Measurements from ENCODE around the gene SUPT5H.
A peak's percentile ranks its signal among the peaks of the same experiment; 100 is the strongest.

Gene SUPT5H

DNA sequence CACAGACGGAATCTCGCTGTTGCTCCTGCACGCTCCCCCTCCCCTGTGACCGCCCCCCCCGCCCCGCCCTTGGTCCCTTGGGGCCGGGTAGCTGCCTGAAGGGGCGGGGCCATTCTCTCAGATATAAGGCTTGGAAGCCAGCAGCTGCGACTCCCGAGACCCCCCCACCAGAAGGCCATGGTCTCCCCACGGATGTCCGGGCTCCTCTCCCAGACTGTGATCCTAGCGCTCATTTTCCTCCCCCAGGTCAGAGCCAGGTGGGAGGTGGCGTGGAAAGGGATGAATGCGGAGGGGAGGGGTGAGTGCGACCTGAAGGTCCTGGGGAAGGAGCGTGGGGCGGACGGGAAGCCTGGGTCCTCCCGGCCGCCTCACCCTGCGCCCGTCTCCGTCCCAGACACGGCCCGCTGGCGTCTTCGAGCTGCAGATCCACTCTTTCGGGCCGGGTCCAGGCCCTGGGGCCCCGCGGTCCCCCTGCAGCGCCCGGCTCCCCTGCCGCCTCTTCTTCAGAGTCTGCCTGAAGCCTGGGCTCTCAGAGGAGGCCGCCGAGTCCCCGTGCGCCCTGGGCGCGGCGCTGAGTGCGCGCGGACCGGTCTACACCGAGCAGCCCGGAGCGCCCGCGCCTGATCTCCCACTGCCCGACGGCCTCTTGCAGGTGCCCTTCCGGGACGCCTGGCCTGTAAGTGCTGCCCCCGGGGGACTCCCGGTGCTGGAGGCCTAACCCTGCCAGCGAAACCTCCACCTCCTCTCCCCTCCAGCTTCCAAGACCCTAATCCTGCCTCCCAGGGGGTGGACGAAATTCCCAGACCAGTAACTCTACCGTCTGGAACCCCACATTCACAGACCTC is 53.6 kb downstream of the SUPT5H start, which contains the start of gene DLL3:
Gene DLL3, plus strand, starts transcription at position 150 of the 845 bp plus-strand sequence. Its CDS starts 28 bp downstream, at position 178.
- peak; percentile 37 for DNase-seq

DNA sequence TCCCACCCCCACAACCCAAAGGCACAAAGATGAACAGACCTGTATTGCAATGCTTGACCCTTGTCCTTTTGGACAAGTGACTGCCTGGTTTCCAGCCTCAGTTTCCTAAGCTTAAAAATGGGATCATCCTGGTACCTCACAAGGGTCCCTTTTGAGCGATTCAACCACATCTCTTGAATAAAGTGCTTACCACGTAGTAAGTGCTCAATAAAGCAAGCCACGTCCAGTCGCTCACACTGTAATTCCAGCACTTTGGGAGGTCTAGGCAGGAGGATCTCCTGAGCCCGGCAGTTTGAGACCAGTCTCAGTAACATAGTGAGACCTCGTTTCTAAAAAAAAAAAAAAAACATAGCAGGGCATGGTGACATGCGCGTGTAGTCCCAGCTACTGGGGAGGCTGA is 54.5 kb downstream of the SUPT5H start:
- DNase-seq = no peak

DNA sequence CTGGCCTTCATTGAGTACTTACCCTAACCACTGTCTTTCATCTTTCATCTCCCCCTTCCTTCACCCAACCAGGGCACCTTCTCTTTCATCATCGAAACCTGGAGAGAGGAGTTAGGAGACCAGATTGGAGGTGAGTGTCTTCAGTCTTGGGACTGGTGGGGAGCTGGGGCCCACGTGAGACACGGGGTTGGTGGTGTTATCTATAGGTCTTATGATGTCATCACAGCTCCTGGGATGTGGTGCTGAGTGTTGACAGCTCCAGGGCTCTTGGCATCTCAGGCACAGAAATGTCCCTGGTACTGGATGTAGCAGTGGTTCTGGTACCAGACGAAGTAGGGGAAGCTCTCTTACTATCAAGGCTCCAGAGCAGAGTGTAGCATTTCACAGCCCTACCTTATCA is 55.2 kb downstream of the SUPT5H start:
- DNase-seq = no peak

DNA sequence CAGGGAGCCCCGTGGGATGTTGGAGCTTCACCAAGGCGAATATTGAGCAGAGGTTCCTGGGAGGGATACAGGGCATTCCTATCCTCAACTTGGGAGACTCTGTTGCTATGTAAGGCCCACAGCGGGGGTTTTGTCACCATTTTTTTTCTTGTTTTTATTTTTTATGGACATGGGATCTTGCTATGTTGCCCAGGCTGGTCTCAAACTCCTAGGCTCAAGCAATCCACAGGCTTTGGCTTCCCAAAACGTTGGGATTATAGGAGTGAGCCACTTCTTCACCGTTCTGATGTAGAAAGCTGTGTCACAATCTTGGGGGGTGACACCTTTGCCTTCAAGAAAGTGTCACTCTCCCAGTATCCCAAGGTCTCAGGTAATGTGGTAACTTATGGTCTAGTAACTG is 56.0 kb downstream of the SUPT5H start:
- no peak for DNase-seq

DNA sequence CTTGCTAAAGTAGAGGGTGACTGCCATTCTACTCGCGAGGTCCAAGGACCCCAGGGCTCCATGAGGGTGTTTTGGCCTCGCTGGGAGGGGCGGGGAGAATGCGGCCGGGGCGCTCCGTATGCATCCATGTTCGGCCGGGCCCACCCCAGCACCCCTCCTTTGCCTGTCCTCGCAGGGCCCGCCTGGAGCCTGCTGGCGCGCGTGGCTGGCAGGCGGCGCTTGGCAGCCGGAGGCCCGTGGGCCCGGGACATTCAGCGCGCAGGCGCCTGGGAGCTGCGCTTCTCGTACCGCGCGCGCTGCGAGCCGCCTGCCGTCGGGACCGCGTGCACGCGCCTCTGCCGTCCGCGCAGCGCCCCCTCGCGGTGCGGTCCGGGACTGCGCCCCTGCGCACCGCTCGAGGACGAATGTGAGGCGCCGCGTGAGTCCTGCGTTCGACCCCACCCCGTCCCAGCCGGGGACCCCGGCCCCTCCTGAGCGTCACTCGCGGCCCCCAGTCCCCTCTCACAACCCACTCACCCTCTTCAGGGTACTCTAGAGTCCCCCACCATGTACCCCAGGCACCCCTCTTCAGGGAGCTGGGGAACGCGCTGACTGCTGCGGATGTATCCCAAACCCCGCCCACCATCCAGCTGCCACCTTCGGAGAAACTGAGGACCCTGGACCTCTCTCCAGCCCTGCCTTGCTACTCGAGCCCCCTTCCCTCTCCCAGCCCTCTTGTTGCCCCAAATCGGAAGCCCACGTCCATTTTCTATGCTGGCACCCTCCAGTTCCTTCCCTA is 57.4 kb downstream of the SUPT5H start:
- DNase-seq = peak; percentile 84

DNA sequence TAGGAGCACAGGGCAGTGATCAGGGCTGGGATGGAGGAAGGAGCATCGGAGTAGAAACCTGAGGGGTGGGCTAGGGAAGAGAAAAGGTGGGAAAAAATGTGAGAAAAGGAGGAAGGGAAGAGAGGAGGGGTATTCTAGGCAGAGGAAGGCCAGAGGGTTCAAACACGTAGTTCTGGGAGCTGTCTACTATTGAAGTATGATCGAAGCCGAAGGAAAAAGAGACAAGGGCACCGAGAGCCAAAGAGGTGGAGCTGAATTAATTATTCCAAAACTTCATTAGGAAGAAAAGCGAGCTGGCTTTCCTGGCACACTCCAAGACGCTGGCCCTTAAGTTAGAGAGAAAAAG is 61.2 kb downstream of the SUPT5H start:
- no peak for DNase-seq

DNA sequence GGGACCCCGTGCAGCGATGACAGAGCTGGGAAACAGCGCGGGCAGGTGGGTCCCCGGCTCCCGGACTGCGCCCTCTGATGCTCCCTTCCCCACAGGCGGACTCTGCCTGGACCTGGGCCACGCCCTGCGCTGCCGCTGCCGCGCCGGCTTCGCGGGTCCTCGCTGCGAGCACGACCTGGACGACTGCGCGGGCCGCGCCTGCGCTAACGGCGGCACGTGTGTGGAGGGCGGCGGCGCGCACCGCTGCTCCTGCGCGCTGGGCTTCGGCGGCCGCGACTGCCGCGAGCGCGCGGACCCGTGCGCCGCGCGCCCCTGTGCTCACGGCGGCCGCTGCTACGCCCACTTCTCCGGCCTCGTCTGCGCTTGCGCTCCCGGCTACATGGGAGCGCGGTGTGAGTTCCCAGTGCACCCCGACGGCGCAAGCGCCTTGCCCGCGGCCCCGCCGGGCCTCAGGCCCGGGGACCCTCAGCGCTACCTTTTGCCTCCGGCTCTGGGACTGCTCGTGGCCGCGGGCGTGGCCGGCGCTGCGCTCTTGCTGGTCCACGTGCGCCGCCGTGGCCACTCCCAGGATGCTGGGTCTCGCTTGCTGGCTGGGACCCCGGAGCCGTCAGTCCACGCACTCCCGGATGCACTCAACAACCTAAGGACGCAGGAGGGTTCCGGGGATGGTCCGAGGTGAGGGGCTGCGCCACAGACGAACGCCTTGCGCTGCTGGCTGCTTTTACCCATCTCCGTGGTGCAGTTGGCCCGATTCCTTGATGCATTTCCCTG is 61.7 kb downstream of the SUPT5H start:
- peak; percentile 50 for DNase-seq

DNA sequence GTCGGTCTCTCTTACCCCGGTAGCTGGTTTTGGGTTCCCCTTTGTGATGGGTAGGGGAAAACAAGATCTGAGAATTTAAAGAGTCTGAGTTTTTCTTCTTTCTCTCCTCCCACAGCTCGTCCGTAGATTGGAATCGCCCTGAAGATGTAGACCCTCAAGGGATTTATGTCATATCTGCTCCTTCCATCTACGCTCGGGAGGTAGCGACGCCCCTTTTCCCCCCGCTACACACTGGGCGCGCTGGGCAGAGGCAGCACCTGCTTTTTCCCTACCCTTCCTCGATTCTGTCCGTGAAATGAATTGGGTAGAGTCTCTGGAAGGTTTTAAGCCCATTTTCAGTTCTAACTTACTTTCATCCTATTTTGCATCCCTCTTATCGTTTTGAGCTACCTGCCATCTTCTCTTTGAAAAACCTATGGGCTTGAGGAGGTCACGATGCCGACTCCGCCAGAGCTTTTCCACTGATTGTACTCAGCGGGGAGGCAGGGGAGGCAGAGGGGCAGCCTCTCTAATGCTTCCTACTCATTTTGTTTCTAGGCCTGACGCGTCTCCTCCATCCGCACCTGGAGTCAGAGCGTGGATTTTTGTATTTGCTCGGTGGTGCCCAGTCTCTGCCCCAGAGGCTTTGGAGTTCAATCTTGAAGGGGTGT is 62.5 kb downstream of the SUPT5H start:
- DNase-seq = no peak

DNA sequence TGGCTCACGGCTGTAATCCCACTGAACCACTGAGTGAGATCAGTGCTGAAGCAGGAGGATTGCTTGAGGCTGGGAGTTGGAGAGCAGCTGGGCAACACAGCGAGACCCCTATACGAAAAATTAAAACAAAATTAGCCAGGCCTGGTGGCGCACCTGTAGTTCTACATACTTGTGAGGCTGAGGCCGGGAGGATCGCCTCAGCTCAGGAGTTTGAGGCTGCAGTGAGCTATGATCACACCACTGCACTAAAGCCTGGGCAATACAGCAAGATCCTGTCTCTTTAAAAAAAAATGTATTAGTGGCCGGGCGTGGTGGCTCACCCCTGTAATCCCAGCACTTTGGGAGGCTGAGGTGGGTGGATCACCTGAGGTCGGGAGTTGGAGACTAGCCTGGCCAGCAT is 63.2 kb downstream of the SUPT5H start:
- DNase-seq = no peak

DNA sequence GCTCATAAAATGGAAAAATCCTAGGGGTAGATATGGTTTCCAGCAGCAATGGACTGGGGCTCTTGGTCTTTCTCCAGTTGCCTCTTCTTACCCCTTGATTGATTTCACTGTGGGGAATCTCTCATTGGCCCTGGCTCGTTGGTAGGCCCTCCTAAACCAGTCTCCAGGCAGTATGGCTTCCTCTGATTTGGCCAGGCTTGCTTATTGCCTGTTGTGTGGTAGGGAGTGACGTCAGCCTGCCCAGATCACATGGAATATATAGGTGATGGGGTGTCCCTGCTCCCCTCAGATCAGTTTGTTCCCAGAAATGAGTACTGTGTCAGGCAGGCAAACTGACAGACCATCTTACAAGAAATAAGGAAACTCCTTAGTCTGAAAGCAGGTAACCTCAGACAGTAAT is 63.9 kb downstream of the SUPT5H start:
- no peak for DNase-seq

DNA sequence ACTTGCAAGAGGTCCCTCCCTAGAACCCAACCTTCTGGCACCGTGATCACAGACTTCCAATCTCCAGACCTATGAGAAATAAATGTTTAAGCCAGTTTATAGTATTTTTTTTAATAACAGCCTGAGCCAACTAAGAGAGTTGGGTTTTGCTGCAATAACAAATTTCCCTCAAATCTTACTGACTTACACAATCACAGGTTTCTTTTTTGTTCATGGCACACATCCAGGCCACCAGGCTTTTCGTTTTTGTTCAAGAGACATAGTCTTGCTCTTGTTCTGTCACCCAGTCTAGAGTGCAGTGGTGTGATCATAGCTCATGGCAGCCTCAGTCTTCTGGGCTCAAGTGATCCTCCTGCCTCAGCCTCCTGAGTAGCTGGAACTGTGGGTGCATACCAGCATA is 67.6 kb downstream of the SUPT5H start:
- DNase-seq = no peak

DNA sequence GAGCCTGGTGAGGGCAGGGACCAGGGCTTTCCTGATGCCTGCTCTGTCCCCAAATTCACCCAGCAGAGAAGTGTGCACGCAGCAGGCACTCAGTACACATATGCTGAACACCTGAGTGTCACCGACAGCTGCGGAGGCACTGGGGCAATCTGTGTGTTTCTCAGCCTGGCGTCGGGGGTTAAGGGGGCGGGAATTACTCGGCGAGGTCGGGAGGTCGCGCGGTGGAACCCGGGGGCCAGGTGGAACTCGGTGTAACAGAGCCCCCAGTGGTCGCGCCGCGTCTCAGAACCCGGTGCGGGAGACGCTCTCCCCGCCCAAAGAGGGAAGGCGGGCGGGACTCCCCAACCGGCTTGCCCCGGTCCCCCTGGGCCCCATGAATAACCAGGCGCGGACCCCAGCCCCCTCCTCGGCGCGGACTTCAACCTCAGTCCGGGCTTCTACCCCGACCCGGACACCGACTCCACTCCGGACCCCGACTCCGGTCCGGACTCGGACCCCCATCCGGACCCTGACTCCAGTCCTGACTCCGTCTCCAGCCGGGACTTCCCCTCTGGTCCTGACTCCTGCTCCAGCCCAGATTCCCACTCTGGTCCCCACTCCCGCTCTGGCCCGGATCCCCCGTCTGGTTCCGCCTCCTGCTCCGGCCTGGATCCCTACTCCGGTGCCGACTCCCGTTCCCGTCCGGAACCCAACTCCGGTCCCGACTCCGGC is 69.6 kb downstream of the SUPT5H start, which contains the start of gene SELENOV:
Gene SELENOV, plus strand, starts transcription at position 300 of the 711 bp plus-strand sequence. Its CDS starts 74 bp downstream, at position 374.
- DNase-seq = peak; percentile 38

DNA sequence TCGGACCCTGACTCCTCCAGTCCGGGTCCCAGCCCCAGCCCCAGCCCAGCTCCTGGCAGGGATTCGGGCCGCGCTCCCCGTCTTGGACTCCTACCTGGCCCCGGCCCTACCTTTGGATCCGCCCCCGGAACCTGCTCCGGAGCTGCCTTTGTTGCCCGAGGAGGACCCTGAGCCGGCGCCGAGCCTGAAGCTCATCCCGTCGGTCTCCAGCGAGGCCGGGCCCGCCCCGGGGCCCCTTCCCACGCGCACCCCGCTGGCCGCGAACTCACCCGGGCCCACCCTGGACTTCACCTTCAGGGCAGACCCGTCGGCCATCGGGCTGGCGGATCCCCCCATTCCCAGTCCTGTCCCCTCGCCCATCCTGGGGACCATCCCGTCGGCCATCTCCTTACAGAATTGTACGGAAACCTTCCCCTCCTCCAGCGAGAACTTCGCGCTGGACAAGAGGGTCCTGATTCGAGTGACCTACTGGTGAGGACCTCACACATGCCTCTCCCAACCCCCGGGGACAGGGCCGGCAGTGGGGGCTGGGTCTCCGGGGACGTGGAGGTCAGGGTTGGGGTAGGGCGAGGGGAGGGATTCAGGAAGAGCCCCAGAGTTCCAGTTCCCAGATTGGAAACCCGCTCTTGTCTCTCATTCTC is 70.3 kb downstream of the SUPT5H start:
- peak; percentile 48 for DNase-seq

DNA sequence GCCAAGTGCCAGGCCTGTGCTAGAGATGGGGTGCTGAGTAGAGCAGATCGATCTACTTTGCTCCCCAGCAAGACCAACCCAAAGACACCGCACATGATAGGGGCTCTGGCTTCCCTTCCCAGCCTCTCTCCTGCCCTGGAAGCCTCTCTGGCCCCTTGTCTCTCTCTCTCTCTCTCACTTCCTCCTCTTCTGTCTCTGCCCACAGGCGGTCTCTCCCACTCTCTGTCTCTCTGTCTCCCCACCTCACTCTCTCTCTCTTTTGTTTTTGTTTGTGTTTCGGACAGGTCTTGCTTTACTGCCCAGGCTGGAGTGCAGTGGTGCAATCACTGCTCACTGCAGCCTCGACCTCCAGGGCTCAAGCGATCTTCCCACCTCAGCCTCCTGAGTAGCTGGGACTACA is 70.9 kb downstream of the SUPT5H start:
- no peak for DNase-seq

DNA sequence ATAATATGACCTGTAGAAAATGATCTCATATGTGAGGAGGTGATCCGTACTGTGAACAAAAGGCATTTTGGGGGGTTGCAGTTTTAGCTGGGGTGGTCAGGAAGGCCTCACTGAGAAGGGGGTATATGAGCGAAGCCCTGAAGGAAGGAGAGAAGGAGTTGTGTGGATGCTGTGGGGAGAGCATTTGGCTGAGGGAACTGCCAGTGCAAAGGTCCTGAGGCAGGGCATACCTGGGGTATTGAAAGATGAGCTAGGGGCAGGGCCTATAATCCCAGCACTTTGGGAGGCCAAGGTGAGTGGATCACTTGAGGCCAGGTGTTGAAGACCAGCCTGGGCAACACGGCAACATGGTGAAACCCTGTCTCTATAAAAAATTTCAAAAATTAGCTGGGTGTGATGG is 72.0 kb downstream of the SUPT5H start:
- DNase-seq = no peak

DNA sequence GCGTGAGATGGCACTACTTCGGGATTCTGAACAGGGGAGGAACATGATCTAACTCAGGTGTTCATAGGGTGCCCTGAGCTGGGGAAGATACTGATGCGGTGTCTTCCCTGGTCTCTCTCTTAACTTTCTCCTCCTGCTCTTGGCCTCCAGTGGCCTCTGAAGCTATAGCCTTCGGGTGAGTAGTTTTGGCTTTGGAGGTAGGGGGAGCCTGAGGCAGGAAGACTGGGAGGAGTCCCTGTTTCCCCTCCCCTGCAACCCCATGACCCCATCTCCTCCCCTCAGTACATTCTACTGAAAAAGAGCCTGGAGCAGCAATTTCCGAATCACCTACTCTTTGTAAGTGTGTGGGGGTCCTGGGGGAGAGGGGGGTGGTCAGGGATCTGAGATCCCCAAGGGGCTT is 73.1 kb downstream of the SUPT5H start:
- no peak for DNase-seq

DNA sequence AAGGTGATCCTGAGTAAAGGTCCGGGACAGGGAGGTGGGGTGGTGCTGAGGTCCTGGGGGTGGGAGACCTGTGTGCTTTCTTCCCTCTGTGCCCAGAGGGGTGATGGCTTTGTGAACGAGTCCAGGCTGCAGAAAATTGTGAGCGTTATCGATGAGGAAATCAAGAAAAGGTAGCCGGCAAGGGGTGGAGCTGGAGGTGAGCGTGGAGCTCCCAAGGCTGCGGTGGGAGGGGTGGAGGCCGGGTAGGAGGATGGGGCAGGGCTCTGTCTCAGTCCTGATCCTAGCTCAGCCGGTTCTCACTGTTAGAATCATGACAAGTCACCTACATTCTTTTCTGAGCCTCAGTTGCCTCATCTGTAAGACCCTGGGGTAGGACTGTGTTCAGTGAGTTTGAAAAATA is 73.6 kb downstream of the SUPT5H start:
- DNase-seq = no peak

DNA sequence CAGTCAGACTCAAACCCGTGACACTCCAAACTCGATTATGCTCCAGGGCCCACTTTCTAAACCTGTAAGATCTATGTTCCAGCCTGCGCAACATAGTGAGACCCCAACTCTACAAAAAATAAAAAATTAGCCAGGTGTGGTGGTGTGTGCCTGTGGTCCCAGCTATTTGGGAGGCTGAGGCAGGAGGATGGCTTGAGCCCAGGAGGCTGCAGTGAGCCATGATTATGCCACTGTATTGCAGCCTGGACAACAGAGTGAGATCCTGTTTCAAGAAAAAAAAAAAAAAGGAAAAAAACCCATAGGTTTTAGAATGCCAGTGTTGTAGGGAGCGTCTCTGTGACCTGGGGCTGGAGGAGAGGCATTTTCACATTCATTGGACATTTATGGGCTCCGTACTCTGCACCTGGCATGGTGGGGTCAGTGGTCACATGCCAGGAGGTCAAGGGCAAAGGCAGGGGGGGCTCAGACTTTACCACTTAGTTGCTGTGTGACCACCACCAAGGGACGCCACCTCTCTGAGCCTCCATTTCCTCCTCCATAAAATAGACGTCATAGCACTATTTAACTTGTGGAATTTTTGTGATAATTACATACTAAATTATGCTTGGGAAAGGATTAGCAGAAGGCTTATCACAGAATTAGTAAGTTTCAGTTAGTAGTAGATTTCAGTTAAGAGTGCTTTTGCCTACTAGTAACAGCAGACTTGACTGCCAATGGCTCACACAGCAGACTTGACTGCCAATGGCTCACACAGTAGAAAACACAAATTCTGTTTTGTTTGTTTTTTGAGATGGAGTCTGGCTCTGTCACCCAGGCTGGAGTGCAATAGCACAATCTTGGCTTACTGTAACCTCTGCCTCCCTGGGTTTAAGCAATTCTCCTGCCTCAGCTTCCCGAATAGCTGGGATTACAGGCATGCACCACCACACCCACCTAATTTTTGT is 75.4 kb downstream of the SUPT5H start:
- no peak for DNase-seq

DNA sequence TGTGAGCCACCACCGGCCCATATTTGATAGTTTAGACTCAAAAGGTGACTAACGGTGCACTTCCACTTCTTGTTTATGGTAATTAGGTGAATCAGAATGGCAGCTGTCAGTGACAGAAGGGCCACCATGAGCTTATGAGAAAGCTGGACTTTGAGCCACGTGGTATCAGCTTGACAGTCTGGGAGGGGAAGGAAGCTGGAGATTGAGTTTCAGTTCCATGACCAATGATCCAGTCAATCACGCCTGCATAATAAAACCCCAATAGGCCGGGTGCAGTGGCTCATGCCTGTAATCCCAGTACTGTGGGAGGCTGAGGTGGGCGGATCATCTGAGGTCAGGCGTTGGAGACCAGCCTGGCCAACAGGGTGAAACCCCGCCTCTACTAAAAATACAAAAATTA is 79.1 kb downstream of the SUPT5H start:
- DNase-seq = no peak

DNA sequence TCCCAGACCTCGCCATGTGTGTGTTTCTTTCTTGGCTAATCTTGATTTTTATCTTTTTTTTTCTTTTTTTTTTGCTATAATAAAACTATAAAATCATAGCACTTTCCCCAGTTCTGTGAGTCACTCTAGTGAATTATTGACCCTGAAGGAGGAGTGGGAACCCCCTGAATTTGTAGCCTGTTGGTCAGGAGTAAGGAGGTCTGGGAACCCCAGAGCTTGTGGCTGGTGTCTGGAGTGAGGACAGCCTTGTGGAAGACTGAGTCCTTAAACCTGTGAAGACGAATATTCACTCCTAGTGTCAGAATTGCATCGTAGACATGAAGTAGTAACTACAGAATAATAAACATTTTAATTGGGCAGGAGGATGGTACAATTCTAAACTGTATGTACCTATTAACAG is 79.8 kb downstream of the SUPT5H start:
- no peak for DNase-seq

All from activated T-cell treated with anti-CD3 and anti-CD28 coated beads, Interleukin-2, amount 50 U/mL, for 1 hour (primary cell).